K562 (cell line): ENCODE results near the gene KEL. TPM values are rescaled to one million over a fixed set of nuclear protein-coding genes. Genes with fewer than 3 reads are reported as not detected.

Source experiments
- CEBPG ChIP-seq, 3 experiments: fragments of 200-800 bp in 1 of 3; sonication (Bioruptor generic) in 1 of 3; sonication (generic) in 1 of 3; formaldehyde crosslinking in 1 of 3; IDR thresholded peaks in 2 of 3; conservative IDR thresholded peaks in 1 of 3; 2 replicates each; pipeline versions ENCODE4 v1.6.1 to v1.8.0; 2016 to 2022; ENCODE audit warnings: missing compliant biosample characterization in 2 of 3, missing genetic modification characterization in 2 of 3, mild to moderate bottlenecking in 1 of 3, missing genetic modification reagents in 1 of 3
- E2F4 ChIP-seq: sonication (generic); formaldehyde crosslinking; IDR thresholded peaks from 2 replicates; pipeline ENCODE4 v1.8.0; 2022; ENCODE audit warnings: mild to moderate bottlenecking, low read depth, missing genetic modification reagents
- FOS ChIP-seq: IDR thresholded peaks from 3 replicates; pipeline ENCODE4 v1.6.1; 2011; ENCODE audit not compliant: insufficient read length; ENCODE audit errors: extremely low read depth
- FOXP1 ChIP-seq: sonication (generic); formaldehyde crosslinking; IDR thresholded peaks from 2 replicates; pipeline ENCODE4 v1.8.0; 2022; ENCODE audit warnings: mild to moderate bottlenecking, missing genetic modification reagents
- GABPA ChIP-seq: fragments of 200-800 bp; sonication (Bioruptor generic); conservative IDR thresholded peaks from 2 replicates; pipeline ENCODE4 v1.6.1; 2016; ENCODE audit warnings: low read depth, missing genetic modification characterization, missing compliant biosample characterization
- HDGF ChIP-seq: fragments of 450-650 bp; IDR thresholded peaks from 2 replicates; pipeline ENCODE4 v1.6.1; 2016
- KDM1A ChIP-seq, 2 experiments: fragments of 450-650 bp; IDR thresholded peaks; 2 replicates each; pipeline ENCODE4 v1.6.1; 2016; ENCODE audit warnings: mild to moderate bottlenecking in 2 of 2
- KLF10 ChIP-seq: fragments of 250-450 bp; sonication (Bioruptor Pico); IDR thresholded peaks from 2 replicates; pipeline ENCODE4 v1.6.1; 2021; ENCODE audit warnings: matching md5 sums
- OTX1 ChIP-seq: fragments of 450-650 bp; formaldehyde crosslinking; IDR thresholded peaks from 2 replicates; pipeline ENCODE4 v1.4.0; 2022; ENCODE audit warnings: mild to moderate bottlenecking
- RFX7 ChIP-seq: fragments of 250-450 bp; sonication (Bioruptor Pico); IDR thresholded peaks from 2 replicates; pipeline ENCODE4 v1.5.1; 2021; ENCODE audit warnings: mild to moderate bottlenecking
- SRF ChIP-seq, 2 experiments: fragments of 250-450, 450-650 bp in 1 of 2; sonication (Bioruptor Pico) in 1 of 2; sonication (generic) in 1 of 2; formaldehyde crosslinking; IDR thresholded peaks; 2 replicates each; pipeline versions ENCODE4 v1.5.0 to v1.5.1; 2020 to 2022; ENCODE audit warnings: mild to moderate bottlenecking in 1 of 2, missing genetic modification reagents in 1 of 2
- SRSF7 ChIP-seq: fragments of 200-400 bp; formaldehyde crosslinking; optimal IDR thresholded peaks from 2 replicates; pipeline ENCODE3; 2017; ENCODE audit warnings: mild to moderate bottlenecking, low read depth, low read length
- TEAD1 ChIP-seq, 2 experiments: fragments of 450-650 bp in 1 of 2; sonication (generic) in 1 of 2; formaldehyde crosslinking; IDR thresholded peaks; 2 replicates each; pipeline versions ENCODE4 v1.4.0 to v1.8.0; 2020 to 2022; ENCODE audit warnings: mild to moderate bottlenecking in 2 of 2, missing genetic modification reagents in 1 of 2
- THRAP3 ChIP-seq: fragments of 450-650 bp; IDR thresholded peaks from 2 replicates; pipeline ENCODE4 v1.6.1; 2016; ENCODE audit warnings: mild to moderate bottlenecking, inconsistent platforms, borderline replicate concordance
- TRIM24 ChIP-seq, 2 experiments: fragments of 450-650 bp; IDR thresholded peaks; 2 replicates each; pipeline ENCODE4 v1.6.1; 2016
- TRIM25 ChIP-seq: fragments of 450-650 bp; IDR thresholded peaks from 2 replicates; pipeline ENCODE4 v1.7.0; 2016; ENCODE audit warnings: borderline replicate concordance
- UBTF ChIP-seq, 2 experiments: IDR thresholded peaks; 2 replicates each; pipeline ENCODE4 v1.6.1; 2012; ENCODE audit warnings: improper control_type of control experiment in 2 of 2, low read depth in 2 of 2, low read length in 2 of 2, borderline replicate concordance in 1 of 2
- ZNF197 ChIP-seq: fragments of 200-800 bp; sonication (Bioruptor generic); IDR thresholded peaks from 2 replicates; pipeline ENCODE4 v1.6.1; 2016; ENCODE audit warnings: low read depth, missing genetic modification characterization, missing compliant biosample characterization
- ZNF512 ChIP-seq: IDR thresholded peaks from 2 replicates; pipeline ENCODE4 v1.6.1; 2016; ENCODE audit warnings: missing genetic modification characterization, missing compliant biosample characterization
- polyA plus RNA-seq, 8 experiments: library from polyadenylated mRNA; depleted of rRNA in 4 of 8; stranded (reverse) in 5 of 8; unstranded in 3 of 8; fragments of >200 nt; fragmentation: Nextera tagmentation in 2 of 8; fragmentation: Illumina TruSeq in 1 of 8; extraction: Ambion mirVana in 2 of 8; extraction: Trizol in 1 of 8; gene quantifications; 2 replicates each; pipeline versions ENCODE4 v1.2.1 to v1.2.3, GENCODE V29; 2011 to 2014; ENCODE audit warnings: inconsistent platforms in 1 of 8, missing spikeins in 1 of 8
- total RNA-seq, 7 experiments: library from RNA; depleted of rRNA in 6 of 7; stranded (reverse); fragments of >200 nt in 6 of 7; fragmentation: Illumina TruSeq in 2 of 7; extraction: Trizol in 2 of 7; gene quantifications; 2 replicates each; pipeline versions ENCODE4 v1.2.1 to v1.2.3, GENCODE V29; 2011 to 2021; ENCODE audit warnings: low replicate concordance in 1 of 7

KEL gene
- total and polyA plus RNA-seq, 9 of the 15 experiments (the other 6 are each of a cell fraction or from before 2014, with no cell fraction given), result 9.0 to 47.4 (median 22.2) TPM

GRCh38 chr7:142959202-142959601 lies 3.0 kb downstream of the KEL start (continued):
- TF ChIP-seq E2F4 (CRISPR knock-in tag) (no peak), TEAD1 (CRISPR knock-in tag; IDR thresholded peaks at IDR 0.05) (no peak), SRF (CRISPR knock-in tag; IDR thresholded peaks at IDR 0.05) (no peak), CEBPG (CRISPR knock-in tag; IDR thresholded peaks at IDR 0.05) (no peak), CEBPG (tag; conservative IDR thresholded peaks at IDR 0.05 in 1 of 2, IDR thresholded peaks at IDR 0.05 in 1 of 2) (no peak), KLF10 (CRISPR knock-in tag) (no peak), GABPA (tag) (no peak), OTX1 (CRISPR knock-in tag) (peak; percentile 49; the same call in 1 of the 2 replicates), TRIM24 (IDR thresholded peaks at IDR 0.05) (no peak), KDM1A (IDR thresholded peaks at IDR 0.05) (no peak), RFX7 (CRISPR knock-in tag) (no peak), TRIM25 (peak; percentile 53; the same call in 1 of the 2 replicates), UBTF (IDR thresholded peaks at IDR 0.05; ENCODE audit: borderline replicate concordance in 1 of 2, low read depth in 2 of 2, low read length in 2 of 2) (no peak), FOXP1 (CRISPR knock-in tag) (no peak), ZNF197 (no peak), ZNF512 (tag) (peak; percentile 94; the same call in 1 of the 2 replicates), HDGF (no peak), FOS (no peak), SRSF7 (no peak), THRAP3 (0 out of 2 replicates have a peak, but pooled peaks have one; percentile 29)
